Liver (tissue), 3 donors: ENCODE data around the gene PTGIS.

Experiments
- TAF1 ChIP-seq: conservative IDR thresholded peaks from 2 replicates; pipeline ENCODE4 v1.6.1; 2016; ENCODE audit warnings: antibody characterized with exemption, mild to moderate bottlenecking
- ZBTB33 ChIP-seq: IDR thresholded peaks from 2 replicates; pipeline ENCODE4 v1.6.1; 2016; ENCODE audit warnings: antibody characterized with exemption
- TF ChIP-seq, protein P1 (sequence below): fragments of 150-350 bp; IDR thresholded peaks from 2 replicates; pipeline ENCODE4 v1.5.1; 2017; ENCODE audit warnings: improper control_type of control experiment, low read depth, low read length; ENCODE audit not compliant: missing input control
- donor health status: healthy.
- donor health status: healthy.

- TF ChIP-seq ZBTB33 (peak; percentile 87), TAF1 (no peak)
- TF ChIP-seq, protein P1, sequence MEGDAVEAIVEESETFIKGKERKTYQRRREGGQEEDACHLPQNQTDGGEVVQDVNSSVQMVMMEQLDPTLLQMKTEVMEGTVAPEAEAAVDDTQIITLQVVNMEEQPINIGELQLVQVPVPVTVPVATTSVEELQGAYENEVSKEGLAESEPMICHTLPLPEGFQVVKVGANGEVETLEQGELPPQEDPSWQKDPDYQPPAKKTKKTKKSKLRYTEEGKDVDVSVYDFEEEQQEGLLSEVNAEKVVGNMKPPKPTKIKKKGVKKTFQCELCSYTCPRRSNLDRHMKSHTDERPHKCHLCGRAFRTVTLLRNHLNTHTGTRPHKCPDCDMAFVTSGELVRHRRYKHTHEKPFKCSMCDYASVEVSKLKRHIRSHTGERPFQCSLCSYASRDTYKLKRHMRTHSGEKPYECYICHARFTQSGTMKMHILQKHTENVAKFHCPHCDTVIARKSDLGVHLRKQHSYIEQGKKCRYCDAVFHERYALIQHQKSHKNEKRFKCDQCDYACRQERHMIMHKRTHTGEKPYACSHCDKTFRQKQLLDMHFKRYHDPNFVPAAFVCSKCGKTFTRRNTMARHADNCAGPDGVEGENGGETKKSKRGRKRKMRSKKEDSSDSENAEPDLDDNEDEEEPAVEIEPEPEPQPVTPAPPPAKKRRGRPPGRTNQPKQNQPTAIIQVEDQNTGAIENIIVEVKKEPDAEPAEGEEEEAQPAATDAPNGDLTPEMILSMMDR: peak; percentile 3
Observed at GRCh38 chr20:49615401-49616153, 47.6 kb upstream of the PTGIS start.
